OCI-LY7 (cell line): ENCODE data around the gene MIER3.

Experiments used
- EZH2phosphoT487 ChIP-seq: fragments of 200-600 bp; sonication (generic); IDR thresholded peaks from 2 replicates; pipeline ENCODE4 v1.6.1; 2018; ENCODE audit warnings: low read depth, borderline replicate concordance, mild to moderate bottlenecking, mixed run types, antibody characterized with exemption, low read length, moderate library complexity, mixed read lengths
- TF ChIP-seq, protein P1 (sequence below): fragments of 200-600 bp; sonication (generic); conservative IDR thresholded peaks from 2 replicates; pipeline ENCODE4 v1.5.1; 2014; ENCODE audit warnings: mild to moderate bottlenecking, antibody characterized with exemption, low read length, moderate library complexity, mixed read lengths

DNA sequence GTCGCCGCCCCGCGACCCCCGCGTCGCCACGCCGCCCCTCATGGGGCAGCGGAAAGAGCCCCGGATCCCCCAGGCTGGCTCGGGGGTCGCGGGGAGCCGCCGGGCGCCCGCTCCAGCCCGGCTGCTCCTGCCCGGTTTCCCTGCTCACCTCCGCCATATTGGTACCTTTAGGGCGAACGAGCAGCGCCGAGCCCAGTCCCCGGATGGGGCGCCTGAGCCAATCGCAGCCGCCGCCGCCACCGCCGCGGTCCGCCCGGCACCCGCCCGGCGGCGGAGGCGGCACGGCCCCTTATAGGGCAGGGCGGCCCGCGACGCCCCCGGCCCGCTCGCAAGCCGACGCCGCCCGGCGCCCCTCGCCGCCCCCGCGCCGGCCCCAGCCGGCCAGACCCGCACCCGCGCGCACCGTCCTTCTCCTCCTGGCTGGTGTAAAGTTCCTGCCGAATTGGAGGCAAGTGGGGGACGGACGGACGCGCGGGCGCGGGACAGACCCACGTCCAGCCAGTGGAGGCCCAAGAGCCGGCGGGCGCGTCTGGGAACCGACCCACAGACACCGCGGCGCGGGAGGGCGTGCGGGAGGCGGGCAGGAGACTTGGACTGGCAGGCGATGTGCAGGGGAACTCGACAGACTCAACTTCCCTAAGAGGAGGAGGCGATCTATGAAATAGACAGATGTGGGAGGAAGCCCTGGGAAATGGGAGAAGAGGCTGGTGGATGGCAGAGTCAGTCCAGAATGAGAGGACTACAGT, at the start of gene MIER3:
- TF ChIP-seq, protein P1, sequence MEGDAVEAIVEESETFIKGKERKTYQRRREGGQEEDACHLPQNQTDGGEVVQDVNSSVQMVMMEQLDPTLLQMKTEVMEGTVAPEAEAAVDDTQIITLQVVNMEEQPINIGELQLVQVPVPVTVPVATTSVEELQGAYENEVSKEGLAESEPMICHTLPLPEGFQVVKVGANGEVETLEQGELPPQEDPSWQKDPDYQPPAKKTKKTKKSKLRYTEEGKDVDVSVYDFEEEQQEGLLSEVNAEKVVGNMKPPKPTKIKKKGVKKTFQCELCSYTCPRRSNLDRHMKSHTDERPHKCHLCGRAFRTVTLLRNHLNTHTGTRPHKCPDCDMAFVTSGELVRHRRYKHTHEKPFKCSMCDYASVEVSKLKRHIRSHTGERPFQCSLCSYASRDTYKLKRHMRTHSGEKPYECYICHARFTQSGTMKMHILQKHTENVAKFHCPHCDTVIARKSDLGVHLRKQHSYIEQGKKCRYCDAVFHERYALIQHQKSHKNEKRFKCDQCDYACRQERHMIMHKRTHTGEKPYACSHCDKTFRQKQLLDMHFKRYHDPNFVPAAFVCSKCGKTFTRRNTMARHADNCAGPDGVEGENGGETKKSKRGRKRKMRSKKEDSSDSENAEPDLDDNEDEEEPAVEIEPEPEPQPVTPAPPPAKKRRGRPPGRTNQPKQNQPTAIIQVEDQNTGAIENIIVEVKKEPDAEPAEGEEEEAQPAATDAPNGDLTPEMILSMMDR = no peak
- no peak for TF ChIP-seq EZH2phosphoT487
